HepG2 (cell line): ENCODE measurements around the gene MRPL28. TPM values are rescaled to one million over a fixed set of nuclear protein-coding genes. Genes with fewer than 3 reads are reported as not detected.

Experiments used
- ATAC-seq: fragments of 200-7000 bp; cut with Tn5 transposase; 3 replicates; pipeline ENCODE4 v1.9.1; 2020; ENCODE audit warnings: mild to moderate bottlenecking, moderate library complexity
- BruUV-seq: library from RNA; stranded (reverse); fragments of 400-500 nt; replicated peaks from 2 replicates; lab custom pipeline; 2021; lab: Mats Ljungman, UMichigan
- CTCF ChIA-PET: fragments of 300-600 bp; formaldehyde crosslinking; extraction: SDS; loops from one replicate; lab custom pipeline; 2021; ENCODE audit warnings: low total read pairs, inconsistent platforms, low intra/inter-chr PET ratio; lab: Yijun Ruan, JAX
- POLR2A ChIA-PET: fragments of 350-600 bp; sonication (Branson Sonifier 250); formaldehyde crosslinking; loops from one replicate; lab custom pipeline; 2020; ENCODE audit warnings: antibody characterized with exemption, inconsistent platforms; lab: Yijun Ruan, JAX
- DNase-seq: peaks from one replicate; pipeline ENCODE4 v3.0.0-alpha.2; 2015; ENCODE audit warnings: low spot score
- FAIRE-seq: peaks from 3 replicates; lab custom pipeline; 2011; peaks lifted over from hg19 to GRCh38; lab: Jason Lieb, UNC
- H2AFZ ChIP-seq: one replicate; pipeline ENCODE4 v1.6.1; 2011; ENCODE audit warnings: low read length, inconsistent platforms
- H3K27ac ChIP-seq: fragments of 300-600 bp; 3 replicates; pipeline ENCODE4 v1.8.0; 2011; ENCODE audit warnings: mixed run types, mild to moderate bottlenecking, mixed read lengths, low read length, inconsistent platforms; ENCODE audit not compliant: insufficient read depth; ENCODE audit errors: extremely low read length
- H3K27me3 ChIP-seq, 2 experiments: fragments of 200-600 bp in 1 of 2; 2 replicates in 1 of 2; 3 replicates in 1 of 2; pipeline versions ENCODE4 v1.6.0 to v1.8.0; 2011; ENCODE audit warnings: low read length in 2 of 2, mild to moderate bottlenecking in 2 of 2, moderate library complexity in 2 of 2, inconsistent platforms in 1 of 2; ENCODE audit not compliant: insufficient read depth in 2 of 2, control insufficient read depth in 1 of 2
- H3K36me3 ChIP-seq, 2 experiments: fragments of 200-600 bp in 1 of 2; replicated peaks in 1 of 2; 2 replicates in 1 of 2; 3 replicates in 1 of 2; pipeline versions ENCODE4 v1.5.1 to v1.8.0; 2011; ENCODE audit warnings: low read length in 2 of 2, inconsistent platforms in 1 of 2; ENCODE audit not compliant: insufficient read depth in 2 of 2, control insufficient read depth in 1 of 2
- H3K4me1 ChIP-seq: 2 replicates; pipeline ENCODE4 v1.5.1; 2012; ENCODE audit warnings: low read length, inconsistent platforms; ENCODE audit not compliant: insufficient read depth
- H3K4me2 ChIP-seq: 2 replicates; pipeline ENCODE4 v1.6.0; 2011; ENCODE audit warnings: low read depth, low read length, inconsistent platforms
- H3K4me3 ChIP-seq, 3 experiments: fragments of 200-600 bp in 1 of 3; sonication (generic), shearing (Covaris generic) in 1 of 3; replicated peaks in 1 of 3; 2 replicates each; pipeline ENCODE4 v1.5.1; 2011 to 2016; ENCODE audit warnings: low read length in 3 of 3, inconsistent platforms in 2 of 3, low read depth in 2 of 3, mild to moderate bottlenecking in 2 of 3, control low read depth in 1 of 3, mixed read lengths in 1 of 3; ENCODE audit not compliant: insufficient read depth in 1 of 3
- H3K79me2 ChIP-seq: one replicate; pipeline ENCODE4 v1.6.1; 2011; ENCODE audit warnings: low read length, inconsistent platforms; ENCODE audit not compliant: insufficient read depth
- H3K9ac ChIP-seq: 2 replicates; pipeline ENCODE4 v1.6.0; 2011; ENCODE audit warnings: mild to moderate bottlenecking, low read depth, low read length, inconsistent platforms; ENCODE audit not compliant: insufficient read depth
- H3K9me3 ChIP-seq: 2 replicates; pipeline ENCODE4 v1.5.1; 2012; ENCODE audit warnings: mild to moderate bottlenecking, low read length
- H4K20me1 ChIP-seq: 2 replicates; pipeline ENCODE4 v1.6.0; 2011; ENCODE audit warnings: inconsistent platforms, mild to moderate bottlenecking, low read length, moderate library complexity; ENCODE audit not compliant: insufficient read depth
- FOXM1 ChIP-seq: sonication (generic); formaldehyde crosslinking; IDR thresholded peaks from 2 replicates; pipeline ENCODE4 v1.5.0; 2020; ENCODE audit warnings: missing genetic modification reagents
- RFX3 ChIP-seq: IDR thresholded peaks from 2 replicates; pipeline ENCODE4 v1.6.1; 2016; ENCODE audit warnings: missing biosample characterization, missing genetic modification reagents
- ZNF687 ChIP-seq: sonication (generic); formaldehyde crosslinking; IDR thresholded peaks from 2 replicates; pipeline ENCODE4 v1.5.1; 2020; ENCODE audit warnings: mild to moderate bottlenecking, missing genetic modification reagents, moderate library complexity
- WGBS: methylation state at CpG from one replicate; pipeline ENCODE4 v1.1.6; 2017; ENCODE audit warnings: low lambda C conversion rate; 5-methylcytosine and 5-hydroxymethylcytosine counted together
- in situ Hi-C: cut with HindIII; loops from 2 replicates; pipeline ENCODE4 v1.10.0; 2017; ENCODE audit warnings: low pct_unique_long_range_greater_than_20kb; ENCODE audit not compliant: extremely low pct_ligation_motif_present
- intact Hi-C: fragments of 100-400 bp; cut with micrococcal nuclease; formaldehyde crosslinking; loops from one replicate; pipeline ENCODE4 v1.10.0; 2022; ENCODE audit not compliant: unreplicated experiment
- polyA plus RNA-seq, 8 experiments: library from polyadenylated mRNA; depleted of rRNA in 3 of 8; stranded (reverse) in 7 of 8; unstranded in 1 of 8; fragments of >200 nt; fragmentation: Illumina TruSeq in 4 of 8; extraction: Trizol in 4 of 8; gene quantifications; 2 replicates each; pipeline versions ENCODE4 v1.2.1 to v1.2.3, GENCODE V29; 2011 to 2016; ENCODE audit warnings: low read depth in 4 of 8, missing spikeins in 1 of 8, mixed read lengths in 1 of 8; ENCODE audit not compliant: insufficient read depth in 1 of 8
- total RNA-seq, 5 experiments: library from RNA; depleted of rRNA; stranded (reverse); fragments of >200 nt; fragmentation: Illumina TruSeq; extraction: Trizol; gene quantifications; 2 replicates each; pipeline ENCODE4 v1.2.3, GENCODE V29; 2016; ENCODE audit warnings: low read depth in 1 of 5

MRPL28 gene
- total and polyA plus RNA-seq, 2 of the 13 experiments (the other 11 are each of a cell fraction or from before 2014, with no cell fraction given): 114 to 135 TPM

DNA sequence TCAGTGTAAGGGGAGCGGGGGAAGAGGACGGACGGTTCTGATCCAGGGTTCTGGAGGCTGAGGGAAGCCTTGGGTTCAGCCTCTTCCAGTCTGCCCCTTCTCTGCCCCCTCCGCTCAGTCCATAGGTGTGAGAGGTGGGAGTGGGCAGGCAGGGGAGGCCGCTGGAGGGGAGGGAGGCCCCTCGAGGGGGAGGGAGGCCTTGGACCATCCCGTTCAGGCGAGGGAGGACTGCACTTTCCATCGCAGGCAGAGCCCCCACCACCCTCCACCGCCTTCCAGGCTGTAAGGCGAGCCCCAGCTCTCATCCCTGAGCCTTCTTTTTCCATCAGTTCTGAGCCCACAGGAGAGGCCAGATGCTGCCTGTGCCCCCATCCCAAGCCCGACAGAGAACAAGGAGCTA, 13.6 kb downstream of the MRPL28 start (continued):
- TF ChIP-seq FOXM1: no peak

DNA sequence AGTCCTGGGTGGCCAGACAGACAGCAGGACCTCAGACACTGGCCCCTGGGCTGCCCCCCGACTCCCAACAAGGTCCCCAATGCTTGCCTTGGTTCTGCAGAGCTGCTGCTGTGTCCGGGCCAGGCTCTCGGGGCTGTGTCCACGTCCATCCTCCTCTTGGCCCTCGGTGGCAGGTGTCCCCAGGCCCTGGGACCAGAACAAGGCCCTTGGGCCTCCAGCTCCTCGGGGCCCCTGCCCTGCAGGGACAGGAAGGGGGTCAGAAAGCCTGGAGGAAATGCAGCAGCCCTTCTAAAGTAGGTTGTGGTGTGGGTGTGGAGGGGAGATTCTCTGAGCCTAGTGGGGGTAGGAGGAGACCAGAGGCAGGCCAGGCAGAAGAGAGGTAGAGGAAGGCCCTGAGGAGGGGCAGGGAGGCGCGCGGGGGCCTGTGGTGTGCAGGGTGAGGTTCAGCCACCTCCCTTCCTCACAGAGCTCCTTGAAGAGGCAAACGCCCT, 15.3 kb downstream of the MRPL28 start:
- no peak for DNase-seq
- Histone ChIP-seq H4K20me1 (no peaks in the 10 kb centered on the region), H3K9me3 (no peaks in the 10 kb centered on the region), H3K4me3 (peak overlapping the region in 1 of 3 experiments; percentile 84; a peak in 1 of 6 replicates), H3K9ac (peak overlapping the region; percentile 29; the same call in 1 of the 2 replicates), H3K4me2 (peak overlapping the region; percentile 100; the same call in 1 of the 2 replicates), H3K36me3 (peaks cover 1 to 7% of the 10 kb centered on the region in 2 experiments; a peak in 2 of 5 replicates), H2AFZ (no peak overlapping the region), H3K27ac (no peak overlapping the region), H3K4me1 (peaks cover 72% of the 10 kb centered on the region), H3K79me2 (peaks cover 19% of the 10 kb centered on the region), H3K27me3 (no peaks in the 10 kb centered on the region)
- ChIA-PET CTCF (no interaction called here), POLR2A (no interaction called here)
- FAIRE-seq: no peak
- WGBS: 90% methylated on average over 5 of the region's 10 CpGs
- TF ChIP-seq ZNF687 (CRISPR knock-in tag) (peak; percentile 14; the same call in 1 of the 2 replicates), RFX3 (CRISPR knock-in tag) (no peak)
- in situ Hi-C loops (no loop called here), intact Hi-C loops (no loop called here)
- BruUV-seq: no TSS peak
- no peak for ATAC-seq
